Activated gamma-delta T cell treated with anti-CD3 and anti-CD28 coated beads, Interleukin-2, amount 50 U/mL, for 16 hours (primary cell): ENCODE measurements around the gene ASTL.

Experiments
- DNase-seq: peaks from one replicate; pipeline ENCODE4 v3.0.0-alpha.2; 2020; ENCODE audit warnings: low read depth

Gene ASTL

DNA sequence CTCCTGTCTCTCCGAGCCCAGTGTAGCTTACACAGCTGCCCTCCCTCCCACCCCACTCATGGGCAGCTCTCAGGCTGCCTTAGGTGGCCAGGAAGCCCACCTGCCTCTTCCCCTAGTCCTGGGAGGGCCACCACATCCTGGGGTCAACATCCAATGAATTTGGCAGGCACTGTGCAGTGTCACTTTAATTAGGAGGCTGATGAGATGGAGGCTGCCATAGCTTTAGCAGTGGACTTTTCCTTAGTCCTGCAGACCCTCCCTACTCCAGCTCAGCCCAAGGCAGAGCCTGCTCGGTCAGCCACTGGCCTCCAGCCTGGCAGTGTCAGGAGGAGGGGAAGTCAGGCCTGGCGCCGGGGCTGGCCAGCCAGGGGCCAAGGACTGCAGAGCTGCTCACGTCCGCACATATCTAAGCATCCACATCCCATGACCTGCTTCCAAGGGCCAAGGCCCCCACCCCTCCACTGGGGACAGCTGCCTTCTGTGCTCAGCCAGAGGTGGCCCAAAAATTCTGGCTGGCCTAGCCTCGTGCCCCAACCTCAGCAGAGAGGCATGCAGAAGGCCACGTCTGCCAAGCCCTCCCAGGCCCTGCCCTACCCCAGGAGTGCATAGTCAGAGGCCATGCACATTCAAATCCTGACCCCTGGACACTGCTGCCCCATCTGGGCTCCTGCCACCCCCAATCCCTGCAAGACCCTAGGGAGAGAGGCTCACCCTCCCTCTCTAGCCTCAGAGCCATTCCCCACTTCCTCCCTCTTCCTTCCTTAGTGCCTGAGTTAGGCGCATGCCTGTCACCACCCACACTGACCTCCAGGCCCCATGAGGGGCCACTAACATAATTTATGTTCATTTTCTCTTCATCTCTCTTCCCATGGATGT lies 55.0 kb downstream of the ASTL start:
- DNase-seq: no peak

DNA sequence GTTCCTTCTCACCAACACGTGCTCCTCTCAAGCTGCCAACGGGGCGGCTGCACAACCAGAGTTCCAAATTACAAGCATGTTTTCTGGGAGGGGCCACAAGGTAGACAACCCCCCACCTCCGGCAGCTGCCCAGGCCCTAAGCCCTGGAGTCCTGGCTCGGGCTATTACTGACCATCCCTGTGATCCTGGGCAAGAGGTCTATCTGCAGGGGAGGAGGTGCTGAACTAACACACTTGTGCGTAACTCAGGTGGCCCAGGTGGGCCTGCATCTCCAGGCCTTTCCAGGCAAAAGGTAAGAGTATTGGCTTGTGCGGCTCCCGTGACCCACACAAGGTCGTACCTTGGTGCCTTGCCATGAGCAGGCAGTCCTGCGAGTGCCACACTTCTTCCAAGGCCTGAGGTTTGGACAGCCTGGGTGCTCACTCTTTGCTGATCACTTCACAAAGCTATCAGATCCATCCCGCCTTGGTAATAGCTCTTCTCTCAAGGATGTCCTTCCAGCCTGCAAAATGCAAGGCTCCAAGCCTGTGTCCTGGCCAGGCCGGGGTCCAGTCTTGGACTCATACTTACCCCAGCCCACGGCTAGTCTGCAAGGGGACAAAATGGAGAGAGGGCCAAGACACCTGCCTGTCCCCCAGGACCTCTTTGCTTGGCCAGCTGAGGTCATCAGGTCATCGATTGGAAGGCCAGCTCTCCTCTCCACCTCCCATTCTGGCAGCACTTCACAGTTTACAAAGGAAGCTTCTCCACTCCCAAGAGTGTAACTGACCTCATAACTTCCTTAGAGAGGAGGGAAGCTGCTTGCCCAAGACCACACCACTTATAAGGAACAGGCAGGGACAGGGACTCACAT lies 55.9 kb downstream of the ASTL start:
- no peak for DNase-seq

DNA sequence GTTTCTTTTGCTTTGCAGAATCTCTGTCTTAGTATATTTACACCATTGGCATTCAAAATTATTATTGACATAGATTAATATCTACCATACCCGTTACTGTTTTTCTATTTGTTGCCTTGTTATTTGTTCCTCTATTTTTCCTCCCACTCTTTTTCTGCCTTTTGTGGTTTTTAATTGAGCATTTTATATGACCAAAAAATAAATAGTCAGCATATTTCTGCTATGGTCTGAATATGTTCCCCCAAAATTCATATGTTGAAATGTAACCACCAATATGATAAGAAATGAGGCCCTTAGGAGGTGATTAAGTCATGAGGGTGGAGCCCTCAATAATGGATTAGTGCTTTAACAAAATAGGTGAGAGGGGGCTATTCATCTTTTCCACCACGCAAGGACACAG lies 57.3 kb downstream of the ASTL start:
- no peak for DNase-seq

DNA sequence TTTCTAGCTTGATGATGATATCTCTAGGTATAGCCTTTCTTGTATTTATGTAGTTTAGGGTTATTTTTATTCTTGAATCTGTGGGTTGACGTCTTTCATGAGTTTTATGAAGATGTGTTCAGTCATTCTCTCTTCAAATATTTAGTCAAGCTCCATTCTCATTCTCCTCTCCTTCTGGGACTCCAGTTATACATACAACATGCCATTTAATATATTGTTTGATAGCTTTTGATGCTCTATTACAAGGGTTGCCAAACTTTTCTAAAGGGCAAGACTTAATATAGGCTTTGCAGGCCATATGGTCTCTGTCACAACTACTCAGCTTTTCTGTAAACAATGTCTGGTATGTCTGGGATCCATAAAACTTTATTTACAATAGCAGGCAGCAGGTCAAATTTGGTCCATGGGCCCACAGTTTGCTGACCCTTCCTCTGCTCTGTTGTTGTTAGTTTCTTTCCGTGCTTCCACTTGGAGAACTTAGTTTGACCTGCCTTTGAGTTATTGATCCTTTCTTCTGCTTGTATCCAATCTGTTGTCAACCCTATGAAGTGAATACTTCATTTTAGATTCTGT lies 63.0 kb downstream of the ASTL start:
- no peak for DNase-seq

DNA sequence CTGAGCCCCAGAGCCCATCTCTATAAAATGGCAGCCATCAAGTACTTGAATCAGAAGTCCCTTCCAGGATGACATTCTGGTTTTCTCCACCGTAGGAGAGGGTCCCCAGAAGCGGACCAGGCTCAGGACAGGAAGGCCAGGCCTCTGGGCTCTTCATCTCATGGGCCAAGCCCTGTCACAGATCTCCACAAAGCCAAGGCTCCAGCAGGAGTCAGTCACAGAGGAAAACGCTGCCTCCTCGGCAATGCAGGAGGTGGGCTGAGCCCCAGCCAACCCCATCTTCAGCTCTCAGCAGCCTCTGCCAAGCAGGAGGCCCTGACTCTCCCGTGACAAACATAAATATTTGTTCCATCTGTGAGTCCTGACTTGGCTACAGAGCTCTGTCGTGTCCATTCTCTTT lies 64.1 kb downstream of the ASTL start:
- no peak for DNase-seq

DNA sequence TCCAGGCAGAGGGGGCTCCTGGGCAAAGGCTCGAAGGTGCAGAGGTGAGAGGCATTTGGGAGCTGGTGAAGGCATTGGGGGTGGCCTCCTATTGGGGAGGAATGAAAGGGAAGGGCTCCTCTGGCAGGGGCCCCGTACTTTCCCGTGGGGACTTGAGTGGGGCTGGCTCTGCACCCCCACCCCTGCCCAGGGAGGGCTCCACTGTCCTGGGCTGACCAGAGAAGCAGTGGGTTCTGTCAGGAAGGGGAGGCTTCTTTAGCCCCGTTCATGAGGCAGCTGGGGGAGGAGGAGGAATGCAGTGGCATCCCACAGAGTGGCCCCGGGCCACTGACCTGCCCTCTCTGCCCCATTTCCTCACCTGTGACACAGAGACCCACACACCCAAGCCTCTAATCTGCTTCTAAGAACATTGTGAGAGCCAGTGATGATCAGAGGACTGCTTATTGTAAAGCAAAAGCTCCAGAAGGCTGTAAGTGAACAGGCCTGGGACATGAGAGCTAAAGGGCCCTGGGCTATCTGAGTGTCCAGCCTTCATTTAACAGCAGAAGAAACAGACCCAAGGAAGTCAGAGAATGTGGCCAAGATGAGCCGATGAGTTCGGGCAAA lies 65.0 kb downstream of the ASTL start:
- no peak for DNase-seq
